Measurements from ENCODE around the gene PDZRN4.

GRCh38 chr12:41468756-41469155 lies 280.6 kb downstream of the PDZRN4 start:
- TF ChIP-seq, protein P1, sequence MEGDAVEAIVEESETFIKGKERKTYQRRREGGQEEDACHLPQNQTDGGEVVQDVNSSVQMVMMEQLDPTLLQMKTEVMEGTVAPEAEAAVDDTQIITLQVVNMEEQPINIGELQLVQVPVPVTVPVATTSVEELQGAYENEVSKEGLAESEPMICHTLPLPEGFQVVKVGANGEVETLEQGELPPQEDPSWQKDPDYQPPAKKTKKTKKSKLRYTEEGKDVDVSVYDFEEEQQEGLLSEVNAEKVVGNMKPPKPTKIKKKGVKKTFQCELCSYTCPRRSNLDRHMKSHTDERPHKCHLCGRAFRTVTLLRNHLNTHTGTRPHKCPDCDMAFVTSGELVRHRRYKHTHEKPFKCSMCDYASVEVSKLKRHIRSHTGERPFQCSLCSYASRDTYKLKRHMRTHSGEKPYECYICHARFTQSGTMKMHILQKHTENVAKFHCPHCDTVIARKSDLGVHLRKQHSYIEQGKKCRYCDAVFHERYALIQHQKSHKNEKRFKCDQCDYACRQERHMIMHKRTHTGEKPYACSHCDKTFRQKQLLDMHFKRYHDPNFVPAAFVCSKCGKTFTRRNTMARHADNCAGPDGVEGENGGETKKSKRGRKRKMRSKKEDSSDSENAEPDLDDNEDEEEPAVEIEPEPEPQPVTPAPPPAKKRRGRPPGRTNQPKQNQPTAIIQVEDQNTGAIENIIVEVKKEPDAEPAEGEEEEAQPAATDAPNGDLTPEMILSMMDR (IDR thresholded peaks at IDR 0.05), result no peak
- TF ChIP-seq POLR2A (IDR thresholded peaks at IDR 0.05), result no peak
